Measurements from ENCODE around the gene ADK.

ADK gene

GRCh38 chr10:74750848-74751274 lies 599.8 kb downstream of the ADK start:
- no peaks in the 10 kb centered on the region for H3K27me3 ChIP-seq (ENCODE audit: control insufficient read depth, insufficient read depth, low read length)
- TF ChIP-seq CTCF (IDR thresholded peaks at IDR 0.05): no peak
- no peaks in the 10 kb centered on the region for H3K79me2 ChIP-seq
- H2AFZ ChIP-seq: no peak overlapping the region
- no peaks in the 10 kb centered on the region for H3K9me3 ChIP-seq (ENCODE audit: control insufficient read depth, low read length)
- no peaks in the 10 kb centered on the region for H3K36me3 ChIP-seq (ENCODE audit: control insufficient read depth, insufficient read depth, low read length)
- H3K27ac ChIP-seq: no peak overlapping the region
- no peak overlapping the region for H3K4me3 ChIP-seq (ENCODE audit: low read depth, low read length)
- no peaks in the 10 kb centered on the region for H3K4me1 ChIP-seq
- H3K9ac ChIP-seq: no peak overlapping the region
- no peak overlapping the region for H3K4me2 ChIP-seq (ENCODE audit: low read length)

- no peak for TF ChIP-seq CTCF (IDR thresholded peaks at IDR 0.05)
- Histone ChIP-seq H2AFZ (no peak overlapping the region), H3K79me2 (no peaks in the 10 kb centered on the region), H3K4me1 (no peaks in the 10 kb centered on the region), H3K36me3 (ENCODE audit: control insufficient read depth, insufficient read depth, low read length) (no peaks in the 10 kb centered on the region), H3K9me3 (ENCODE audit: control insufficient read depth, low read length) (no peaks in the 10 kb centered on the region), H3K27ac (no peak overlapping the region), H3K9ac (no peak overlapping the region), H3K4me3 (ENCODE audit: low read depth, low read length) (no peak overlapping the region), H3K4me2 (ENCODE audit: low read length) (no peak overlapping the region), H3K27me3 (ENCODE audit: control insufficient read depth, insufficient read depth, low read length) (no peaks in the 10 kb centered on the region)
Measured at GRCh38 chr10:74752371-74753040, 601.5 kb downstream of the ADK start.

GRCh38 chr10:74753442-74754211 lies 602.6 kb downstream of the ADK start:
- Histone ChIP-seq H3K4me2 (ENCODE audit: low read length) (no peak overlapping the region), H3K27me3 (ENCODE audit: control insufficient read depth, insufficient read depth, low read length) (no peaks in the 10 kb centered on the region), H3K36me3 (ENCODE audit: control insufficient read depth, insufficient read depth, low read length) (no peaks in the 10 kb centered on the region), H3K9ac (no peak overlapping the region), H2AFZ (no peak overlapping the region), H3K79me2 (no peaks in the 10 kb centered on the region), H3K27ac (no peak overlapping the region), H3K9me3 (ENCODE audit: control insufficient read depth, low read length) (no peaks in the 10 kb centered on the region), H3K4me3 (ENCODE audit: low read depth, low read length) (no peak overlapping the region), H3K4me1 (no peaks in the 10 kb centered on the region)
- TF ChIP-seq CTCF (IDR thresholded peaks at IDR 0.05): no peak

GRCh38 chr10:74754381-74754821 lies 603.4 kb downstream of the ADK start:
- no peak overlapping the region for H3K9ac ChIP-seq

More at GRCh38 chr10:74754381-74754821, 603.4 kb downstream of the ADK start:
- H3K27me3 ChIP-seq (ENCODE audit: control insufficient read depth, insufficient read depth, low read length): no peaks in the 10 kb centered on the region
- TF ChIP-seq CTCF (IDR thresholded peaks at IDR 0.05): no peak
- H3K4me2 ChIP-seq (ENCODE audit: low read length): no peak overlapping the region
- no peaks in the 10 kb centered on the region for H3K4me1 ChIP-seq
- H3K36me3 ChIP-seq (ENCODE audit: control insufficient read depth, insufficient read depth, low read length): no peaks in the 10 kb centered on the region
- no peaks in the 10 kb centered on the region for H3K9me3 ChIP-seq (ENCODE audit: control insufficient read depth, low read length)
- H2AFZ ChIP-seq: no peak overlapping the region
- no peaks in the 10 kb centered on the region for H3K79me2 ChIP-seq
- H3K4me3 ChIP-seq (ENCODE audit: low read depth, low read length): no peak overlapping the region
- H3K27ac ChIP-seq: no peak overlapping the region

All from parathyroid adenoma (tissue), 2 donors.